Parietal lobe (tissue), 2 donors: Measurements from ENCODE around the gene SLC44A5. TPM values are rescaled to one million over a fixed set of nuclear protein-coding genes. Genes with fewer than 3 reads are reported as not detected.

Experiments
- small RNA-seq: library from RNA; depleted of rRNA; stranded (forward); fragments of <200 nt; gene quantifications from one replicate; pipeline ENCODE3, GENCODE V24; 2014; ENCODE audit warnings: low replicate concordance
- total RNA-seq: library from RNA; depleted of rRNA; stranded (reverse); fragments of >200 nt; gene quantifications from one replicate; pipeline ENCODE4 v1.2.3, GENCODE V29; 2014

SLC44A5 gene
- total RNA-seq = 219 TPM

GRCh38 chr1:75611014-75611413 is at the start of gene SLC44A5:
SLC44A5 (minus strand) TSS chr1:75611114; CDS start chr1:75541447, 69,667 bp downstream.

Small RNA genes within 50 kb of the gene (small RNA-seq; reads per million reads assigned to genes)
- gene RNU6-503P (not detected), gene RNU6-622P (not detected)

Other genes with a start within 250 kb of the SLC44A5 start
- gene ACADM, start 113.6 kb upstream of the SLC44A5 start, total RNA-seq = 79.5 TPM
- gene RABGGTB, start 175.1 kb upstream of the SLC44A5 start, total RNA-seq = 75.1 TPM
- 1.9 TPM for gene MSH4, start 185.8 kb upstream of the SLC44A5 start, total RNA-seq